ENCODE data around the gene DAPK2.

The DAPK2 gene

GRCh38 chr15:64071931-64072765 lies 25.9 kb upstream of the DAPK2 start:
- TF ChIP-seq CTCF (IDR thresholded peaks at IDR 0.05; ENCODE audit: borderline replicate concordance, extremely low read depth, low read length, poor library complexity, severe bottlenecking) (no peak), EZH2 (IDR thresholded peaks at IDR 0.05; ENCODE audit: borderline replicate concordance, low read depth, low read length, severe bottlenecking) (no peak)

GRCh38 chr15:64070965-64071851 lies 24.9 kb upstream of the DAPK2 start:
- Histone ChIP-seq H3K9me3 (ENCODE audit: insufficient read depth, low read length, severe bottlenecking) (no peaks in the 10 kb centered on the region), H3K27ac (ENCODE audit: low read length) (no peak overlapping the region), H2AFZ (ENCODE audit: low read depth, low read length) (no peak overlapping the region), H3K4me2 (ENCODE audit: insufficient read depth, low read length) (no peak overlapping the region), H4K20me1 (ENCODE audit: insufficient read depth, low read length) (no peaks in the 10 kb centered on the region), H3K9ac (ENCODE audit: low read depth, low read length) (no peak overlapping the region), H3K36me3 (ENCODE audit: insufficient read depth, low read length) (peaks cover 24% of the 10 kb centered on the region), H3K4me3 (ENCODE audit: low read depth in 1 of 2, low read length in 2 of 2) (no peak overlapping the region), H3K4me1 (ENCODE audit: insufficient read depth, low read length) (no peaks in the 10 kb centered on the region), H3K79me2 (ENCODE audit: insufficient read depth, low read length) (no peaks in the 10 kb centered on the region), H3K27me3 (ENCODE audit: insufficient read depth, low read length, poor library complexity) (no peaks in the 10 kb centered on the region)
- TF ChIP-seq CTCF (IDR thresholded peaks at IDR 0.05; ENCODE audit: borderline replicate concordance, extremely low read depth, low read length, poor library complexity, severe bottlenecking) (no peak), EZH2 (IDR thresholded peaks at IDR 0.05; ENCODE audit: borderline replicate concordance, low read depth, low read length, severe bottlenecking) (no peak)
- ATAC-seq (ENCODE audit: insufficient read depth, low read depth) (no peak), DNase-seq (no peak)

More at GRCh38 chr15:64071931-64072765, 25.9 kb upstream of the DAPK2 start:
- Histone ChIP-seq H4K20me1 (ENCODE audit: insufficient read depth, low read length) (no peaks in the 10 kb centered on the region), H3K36me3 (ENCODE audit: insufficient read depth, low read length) (peaks cover 24% of the 10 kb centered on the region), H3K27me3 (ENCODE audit: insufficient read depth, low read length, poor library complexity) (no peaks in the 10 kb centered on the region), H3K9me3 (ENCODE audit: insufficient read depth, low read length, severe bottlenecking) (no peaks in the 10 kb centered on the region), H3K27ac (ENCODE audit: low read length) (no peak overlapping the region), H3K9ac (ENCODE audit: low read depth, low read length) (no peak overlapping the region), H3K4me3 (ENCODE audit: low read depth in 1 of 2, low read length in 2 of 2) (no peak overlapping the region), H3K79me2 (ENCODE audit: insufficient read depth, low read length) (no peaks in the 10 kb centered on the region), H2AFZ (ENCODE audit: low read depth, low read length) (no peak overlapping the region), H3K4me1 (ENCODE audit: insufficient read depth, low read length) (no peaks in the 10 kb centered on the region), H3K4me2 (ENCODE audit: insufficient read depth, low read length) (no peak overlapping the region)
- DNase-seq (no peak), ATAC-seq (ENCODE audit: insufficient read depth, low read depth) (no peak)

- no peaks in the 10 kb centered on the region for H3K4me1 ChIP-seq (ENCODE audit: insufficient read depth, low read length)
- DNase-seq (no peak), ATAC-seq (ENCODE audit: insufficient read depth, low read depth) (no peak)
- H3K27ac ChIP-seq (ENCODE audit: low read length) = no peak overlapping the region
- H3K9me3 ChIP-seq (ENCODE audit: insufficient read depth, low read length, severe bottlenecking) = no peaks in the 10 kb centered on the region
- H4K20me1 ChIP-seq (ENCODE audit: insufficient read depth, low read length) = no peaks in the 10 kb centered on the region
- no peak overlapping the region for H2AFZ ChIP-seq (ENCODE audit: low read depth, low read length)
- peaks cover 24% of the 10 kb centered on the region for H3K36me3 ChIP-seq (ENCODE audit: insufficient read depth, low read length)
- H3K27me3 ChIP-seq (ENCODE audit: insufficient read depth, low read length, poor library complexity) = no peaks in the 10 kb centered on the region
- TF ChIP-seq EZH2 (IDR thresholded peaks at IDR 0.05; ENCODE audit: borderline replicate concordance, low read depth, low read length, severe bottlenecking) (no peak), CTCF (IDR thresholded peaks at IDR 0.05; ENCODE audit: borderline replicate concordance, extremely low read depth, low read length, poor library complexity, severe bottlenecking) (no peak)
- H3K79me2 ChIP-seq (ENCODE audit: insufficient read depth, low read length) = no peaks in the 10 kb centered on the region
- no peak overlapping the region for H3K9ac ChIP-seq (ENCODE audit: low read depth, low read length)
- H3K4me2 ChIP-seq (ENCODE audit: insufficient read depth, low read length) = no peak overlapping the region
- H3K4me3 ChIP-seq (ENCODE audit: low read depth in 1 of 2, low read length in 2 of 2) = no peak overlapping the region
These were observed 23.8 kb upstream of the DAPK2 start for GRCh38 chr15:64070106-64070505.
